Measurements from ENCODE around the gene HBA2.

Gene HBA2

GRCh38 chr16:177394-177822 is 4.7 kb downstream of the HBA2 start:
- no peak for DNase-seq (ENCODE audit: low spot score)
- no peak for TF ChIP-seq CTCF (IDR thresholded peaks at IDR 0.05; ENCODE audit: extremely low read depth, missing control alignments)

GRCh38 chr16:177981-178667 is 5.4 kb downstream of the HBA2 start:
- no peak for DNase-seq (ENCODE audit: low spot score)

GRCh38 chr16:178668-179015 is 6.0 kb downstream of the HBA2 start:
- TF ChIP-seq CTCF (IDR thresholded peaks at IDR 0.05; ENCODE audit: extremely low read depth, missing control alignments), result no peak
- DNase-seq (ENCODE audit: low spot score), result no peak

More at GRCh38 chr16:177981-178667, 5.4 kb downstream of the HBA2 start:
- TF ChIP-seq CTCF (IDR thresholded peaks at IDR 0.05; ENCODE audit: extremely low read depth, missing control alignments), result no peak

- no peak for DNase-seq (ENCODE audit: low spot score)
- no peak for TF ChIP-seq CTCF (IDR thresholded peaks at IDR 0.05; ENCODE audit: extremely low read depth, missing control alignments)
These were observed 6.8 kb downstream of the HBA2 start for GRCh38 chr16:179211-180092.

- peak; percentile 78 for DNase-seq (ENCODE audit: low spot score)
- TF ChIP-seq CTCF (IDR thresholded peaks at IDR 0.05; ENCODE audit: extremely low read depth, missing control alignments), result no peak
These were observed 7.5 kb downstream of the HBA2 start, which contains the start of gene HBQ1 for GRCh38 chr16:180101-180675. Gene HBQ1, plus strand, starts transcription at chr16:180459. Its CDS starts 28 bp downstream, at chr16:180487.

- TF ChIP-seq CTCF (IDR thresholded peaks at IDR 0.05; ENCODE audit: extremely low read depth, missing control alignments), result peak; percentile 25
- DNase-seq (ENCODE audit: low spot score), result peak; percentile 96
These were observed 8.2 kb downstream of the HBA2 start for GRCh38 chr16:180681-181564.
